ENCODE measurements around the gene MBNL3. TPM values are rescaled to one million over a fixed set of nuclear protein-coding genes. Genes with fewer than 3 reads are reported as not detected.

Gene MBNL3
- total RNA-seq, 1 donor from 2014 or later = 21.8 TPM

GRCh38 chrX:132423323-132423722 lies 65.5 kb downstream of the MBNL3 start:
- TF ChIP-seq CTCF (conservative IDR thresholded peaks at IDR 0.05) = no peak
- Mint-ChIP-seq H3K36me3 (ENCODE audit: low read depth) (peaks cover 2% of the 10 kb centered on the region), H3K4me1 (peaks cover 4% of the 10 kb centered on the region), H3K27ac (ENCODE audit: unreplicated experiment) (no peak overlapping the region), H3K27me3 (ENCODE audit: low read depth) (no peaks in the 10 kb centered on the region), H3K4me3 (no peak overlapping the region), H3K9me3 (no peaks in the 10 kb centered on the region)
- no peak for DNase-seq (ENCODE audit: low read depth, low spot score)

- Mint-ChIP-seq H3K9me3 (no peaks in the 10 kb centered on the region), H3K4me3 (no peak overlapping the region), H3K27ac (ENCODE audit: unreplicated experiment) (no peak overlapping the region), H3K27me3 (ENCODE audit: low read depth) (no peaks in the 10 kb centered on the region), H3K36me3 (ENCODE audit: low read depth) (peaks cover 4% of the 10 kb centered on the region), H3K4me1 (peaks cover 39% of the 10 kb centered on the region)
- no peak for TF ChIP-seq CTCF (conservative IDR thresholded peaks at IDR 0.05)
- DNase-seq (ENCODE audit: low read depth, low spot score) = no peak
Observed at GRCh38 chrX:132415012-132415411, 73.8 kb downstream of the MBNL3 start.

GRCh38 chrX:132414404-132414803 lies 74.4 kb downstream of the MBNL3 start:
- TF ChIP-seq CTCF (conservative IDR thresholded peaks at IDR 0.05) = no peak
- H3K27ac Mint-ChIP-seq (ENCODE audit: unreplicated experiment) = no peak overlapping the region
- H3K4me1 Mint-ChIP-seq = peaks cover 45% of the 10 kb centered on the region
- peaks cover 3% of the 10 kb centered on the region for H3K36me3 Mint-ChIP-seq (ENCODE audit: low read depth)
- no peaks in the 10 kb centered on the region for H3K9me3 Mint-ChIP-seq
- no peak for DNase-seq (ENCODE audit: low read depth, low spot score)
- H3K4me3 Mint-ChIP-seq = no peak overlapping the region
- no peaks in the 10 kb centered on the region for H3K27me3 Mint-ChIP-seq (ENCODE audit: low read depth)

GRCh38 chrX:132413459-132413858 lies 75.4 kb downstream of the MBNL3 start:
- Mint-ChIP-seq H3K4me1 (peaks cover 45% of the 10 kb centered on the region), H3K36me3 (ENCODE audit: low read depth) (peaks cover 3% of the 10 kb centered on the region), H3K27me3 (ENCODE audit: low read depth) (no peaks in the 10 kb centered on the region), H3K27ac (ENCODE audit: unreplicated experiment) (no peak overlapping the region), H3K9me3 (no peaks in the 10 kb centered on the region), H3K4me3 (no peak overlapping the region)
- no peak for TF ChIP-seq CTCF (conservative IDR thresholded peaks at IDR 0.05)
- no peak for DNase-seq (ENCODE audit: low read depth, low spot score)

GRCh38 chrX:132412208-132412607 lies 76.6 kb downstream of the MBNL3 start:
- Mint-ChIP-seq H3K27ac (ENCODE audit: unreplicated experiment) (peak overlapping the region; percentile 22), H3K4me3 (peak overlapping the region; percentile 19), H3K4me1 (peaks cover 45% of the 10 kb centered on the region), H3K27me3 (ENCODE audit: low read depth) (no peaks in the 10 kb centered on the region), H3K9me3 (no peaks in the 10 kb centered on the region), H3K36me3 (ENCODE audit: low read depth) (peaks cover 3% of the 10 kb centered on the region)
- TF ChIP-seq CTCF (conservative IDR thresholded peaks at IDR 0.05) = no peak
- DNase-seq (ENCODE audit: low read depth, low spot score) = no peak
